Measurements from ENCODE around the gene SMARCD2. TPM values are rescaled to one million over a fixed set of nuclear protein-coding genes. Genes with fewer than 3 reads are reported as not detected.

Gene SMARCD2
- total and polyA plus RNA-seq, 2 of the 13 experiments (the other 11 are each of a cell fraction or from before 2014, with no cell fraction given), result 122 to 150 TPM

GRCh38 chr17:63826468-63827001, 15.9 kb downstream of the SMARCD2 start (continued):
- TF ChIP-seq, protein P1, sequence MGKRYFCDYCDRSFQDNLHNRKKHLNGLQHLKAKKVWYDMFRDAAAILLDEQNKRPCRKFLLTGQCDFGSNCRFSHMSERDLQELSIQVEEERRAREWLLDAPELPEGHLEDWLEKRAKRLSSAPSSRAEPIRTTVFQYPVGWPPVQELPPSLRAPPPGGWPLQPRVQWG (CRISPR knock-in tag; IDR thresholded peaks at IDR 0.05; ENCODE audit: borderline replicate concordance, low read depth), result no peak
- TF ChIP-seq ZNF512 (CRISPR knock-in tag; IDR thresholded peaks at IDR 0.05) (no peak), DR1 (CRISPR knock-in tag; IDR thresholded peaks at IDR 0.05) (no peak), ZNF263 (CRISPR knock-in tag; IDR thresholded peaks at IDR 0.05) (0 out of 2 replicates have a peak, but pooled peaks have one; percentile 13), ZNF382 (CRISPR knock-in tag; IDR thresholded peaks at IDR 0.05; ENCODE audit: borderline replicate concordance) (no peak), PCBP1 (IDR thresholded peaks at IDR 0.05; ENCODE audit: borderline replicate concordance, low read depth, low read length) (0 out of 2 replicates have a peak, but pooled peaks have one; percentile 21), MED13 (CRISPR knock-in tag; IDR thresholded peaks at IDR 0.05) (0 out of 2 replicates have a peak, but pooled peaks have one; percentile 17), ZBTB7B (CRISPR knock-in tag; IDR thresholded peaks at IDR 0.05) (no peak), CBX5 (CRISPR knock-in tag; IDR thresholded peaks at IDR 0.05; ENCODE audit: borderline replicate concordance) (0 out of 2 replicates have a peak, but pooled peaks have one; percentile 24), KDM4B (CRISPR knock-in tag; IDR thresholded peaks at IDR 0.05) (no peak), ZFP82 (CRISPR knock-in tag; IDR thresholded peaks at IDR 0.05; ENCODE audit: borderline replicate concordance) (peak; percentile 30; the same call in 1 of the 2 replicates), ZSCAN30 (CRISPR knock-in tag; IDR thresholded peaks at IDR 0.05) (peak; percentile 40; the same call in 1 of the 2 replicates), ZNF607 (CRISPR knock-in tag; IDR thresholded peaks at IDR 0.05; ENCODE audit: borderline replicate concordance) (no peak), ZNF510 (CRISPR knock-in tag; IDR thresholded peaks at IDR 0.05; ENCODE audit: low read depth) (0 out of 2 replicates have a peak, but pooled peaks have one; percentile 4), ASH2L (IDR thresholded peaks at IDR 0.05; ENCODE audit: insufficient read length, low read depth, low read length) (peak; percentile 91), ATRX (CRISPR knock-in tag; IDR thresholded peaks at IDR 0.05; ENCODE audit: borderline replicate concordance) (no peak), TBX2 (CRISPR knock-in tag; IDR thresholded peaks at IDR 0.05; ENCODE audit: borderline replicate concordance) (peak; percentile 27), SALL1 (CRISPR knock-in tag; IDR thresholded peaks at IDR 0.05) (0 out of 2 replicates have a peak, but pooled peaks have one; percentile 18)
- TF ChIP-seq, protein P2, sequence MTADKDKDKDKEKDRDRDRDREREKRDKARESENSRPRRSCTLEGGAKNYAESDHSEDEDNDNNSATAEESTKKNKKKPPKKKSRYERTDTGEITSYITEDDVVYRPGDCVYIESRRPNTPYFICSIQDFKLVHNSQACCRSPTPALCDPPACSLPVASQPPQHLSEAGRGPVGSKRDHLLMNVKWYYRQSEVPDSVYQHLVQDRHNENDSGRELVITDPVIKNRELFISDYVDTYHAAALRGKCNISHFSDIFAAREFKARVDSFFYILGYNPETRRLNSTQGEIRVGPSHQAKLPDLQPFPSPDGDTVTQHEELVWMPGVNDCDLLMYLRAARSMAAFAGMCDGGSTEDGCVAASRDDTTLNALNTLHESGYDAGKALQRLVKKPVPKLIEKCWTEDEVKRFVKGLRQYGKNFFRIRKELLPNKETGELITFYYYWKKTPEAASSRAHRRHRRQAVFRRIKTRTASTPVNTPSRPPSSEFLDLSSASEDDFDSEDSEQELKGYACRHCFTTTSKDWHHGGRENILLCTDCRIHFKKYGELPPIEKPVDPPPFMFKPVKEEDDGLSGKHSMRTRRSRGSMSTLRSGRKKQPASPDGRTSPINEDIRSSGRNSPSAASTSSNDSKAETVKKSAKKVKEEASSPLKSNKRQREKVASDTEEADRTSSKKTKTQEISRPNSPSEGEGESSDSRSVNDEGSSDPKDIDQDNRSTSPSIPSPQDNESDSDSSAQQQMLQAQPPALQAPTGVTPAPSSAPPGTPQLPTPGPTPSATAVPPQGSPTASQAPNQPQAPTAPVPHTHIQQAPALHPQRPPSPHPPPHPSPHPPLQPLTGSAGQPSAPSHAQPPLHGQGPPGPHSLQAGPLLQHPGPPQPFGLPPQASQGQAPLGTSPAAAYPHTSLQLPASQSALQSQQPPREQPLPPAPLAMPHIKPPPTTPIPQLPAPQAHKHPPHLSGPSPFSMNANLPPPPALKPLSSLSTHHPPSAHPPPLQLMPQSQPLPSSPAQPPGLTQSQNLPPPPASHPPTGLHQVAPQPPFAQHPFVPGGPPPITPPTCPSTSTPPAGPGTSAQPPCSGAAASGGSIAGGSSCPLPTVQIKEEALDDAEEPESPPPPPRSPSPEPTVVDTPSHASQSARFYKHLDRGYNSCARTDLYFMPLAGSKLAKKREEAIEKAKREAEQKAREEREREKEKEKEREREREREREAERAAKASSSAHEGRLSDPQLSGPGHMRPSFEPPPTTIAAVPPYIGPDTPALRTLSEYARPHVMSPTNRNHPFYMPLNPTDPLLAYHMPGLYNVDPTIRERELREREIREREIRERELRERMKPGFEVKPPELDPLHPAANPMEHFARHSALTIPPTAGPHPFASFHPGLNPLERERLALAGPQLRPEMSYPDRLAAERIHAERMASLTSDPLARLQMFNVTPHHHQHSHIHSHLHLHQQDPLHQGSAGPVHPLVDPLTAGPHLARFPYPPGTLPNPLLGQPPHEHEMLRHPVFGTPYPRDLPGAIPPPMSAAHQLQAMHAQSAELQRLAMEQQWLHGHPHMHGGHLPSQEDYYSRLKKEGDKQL (CRISPR knock-in tag; IDR thresholded peaks at IDR 0.05; ENCODE audit: low read depth), result no peak
- TF ChIP-seq, protein P3, sequence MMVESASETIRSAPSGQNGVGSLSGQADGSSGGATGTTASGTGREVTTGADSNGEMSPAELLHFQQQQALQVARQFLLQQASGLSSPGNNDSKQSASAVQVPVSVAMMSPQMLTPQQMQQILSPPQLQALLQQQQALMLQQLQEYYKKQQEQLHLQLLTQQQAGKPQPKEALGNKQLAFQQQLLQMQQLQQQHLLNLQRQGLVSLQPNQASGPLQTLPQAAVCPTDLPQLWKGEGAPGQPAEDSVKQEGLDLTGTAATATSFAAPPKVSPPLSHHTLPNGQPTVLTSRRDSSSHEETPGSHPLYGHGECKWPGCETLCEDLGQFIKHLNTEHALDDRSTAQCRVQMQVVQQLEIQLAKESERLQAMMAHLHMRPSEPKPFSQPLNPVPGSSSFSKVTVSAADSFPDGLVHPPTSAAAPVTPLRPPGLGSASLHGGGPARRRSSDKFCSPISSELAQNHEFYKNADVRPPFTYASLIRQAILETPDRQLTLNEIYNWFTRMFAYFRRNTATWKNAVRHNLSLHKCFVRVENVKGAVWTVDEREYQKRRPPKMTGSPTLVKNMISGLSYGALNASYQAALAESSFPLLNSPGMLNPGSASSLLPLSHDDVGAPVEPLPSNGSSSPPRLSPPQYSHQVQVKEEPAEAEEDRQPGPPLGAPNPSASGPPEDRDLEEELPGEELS (CRISPR knock-in tag; IDR thresholded peaks at IDR 0.05), result 0 out of 2 replicates have a peak, but pooled peaks have one; percentile 10
